ENCODE data around the gene FBXO47.
"Not testable (repeated sequence)": the region's sequence is repeated elsewhere in the genome, so short reads cannot be mapped to it uniquely, and the experiment has no call there.

Gene FBXO47

DNA sequence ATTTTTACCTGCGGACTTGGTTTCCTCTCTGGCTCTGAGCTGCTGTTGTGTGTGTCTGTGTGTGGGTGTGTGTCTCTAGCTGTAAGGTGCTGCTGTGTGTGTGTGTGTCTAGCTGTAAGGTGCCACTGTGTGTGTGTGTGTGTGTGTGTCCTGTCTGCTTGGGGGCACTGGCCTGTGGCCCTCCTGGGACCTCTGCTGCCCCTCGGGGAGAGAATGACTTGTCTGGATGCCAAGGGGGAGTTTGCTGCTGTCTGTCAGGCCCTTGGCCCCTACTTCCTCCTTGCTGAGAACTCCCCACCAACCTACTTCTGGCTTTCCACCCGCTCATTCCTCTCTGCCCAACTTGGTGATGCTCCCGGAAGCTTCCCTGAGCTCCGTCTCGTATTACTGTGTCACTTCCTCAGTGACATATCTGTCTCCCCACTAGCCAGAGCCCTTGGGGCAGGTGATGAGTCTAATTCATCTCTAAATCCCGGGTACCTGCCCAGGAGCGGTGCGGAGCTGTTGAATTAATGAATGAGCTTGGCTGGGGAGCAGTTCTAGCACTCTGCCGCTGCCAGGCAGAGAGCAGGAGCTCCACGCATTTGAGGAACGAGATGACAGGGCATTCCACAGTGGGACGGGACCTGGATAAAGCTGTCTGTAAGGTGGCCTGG is 45.3 kb downstream of the FBXO47 start:
- DNase-seq: no peak

DNA sequence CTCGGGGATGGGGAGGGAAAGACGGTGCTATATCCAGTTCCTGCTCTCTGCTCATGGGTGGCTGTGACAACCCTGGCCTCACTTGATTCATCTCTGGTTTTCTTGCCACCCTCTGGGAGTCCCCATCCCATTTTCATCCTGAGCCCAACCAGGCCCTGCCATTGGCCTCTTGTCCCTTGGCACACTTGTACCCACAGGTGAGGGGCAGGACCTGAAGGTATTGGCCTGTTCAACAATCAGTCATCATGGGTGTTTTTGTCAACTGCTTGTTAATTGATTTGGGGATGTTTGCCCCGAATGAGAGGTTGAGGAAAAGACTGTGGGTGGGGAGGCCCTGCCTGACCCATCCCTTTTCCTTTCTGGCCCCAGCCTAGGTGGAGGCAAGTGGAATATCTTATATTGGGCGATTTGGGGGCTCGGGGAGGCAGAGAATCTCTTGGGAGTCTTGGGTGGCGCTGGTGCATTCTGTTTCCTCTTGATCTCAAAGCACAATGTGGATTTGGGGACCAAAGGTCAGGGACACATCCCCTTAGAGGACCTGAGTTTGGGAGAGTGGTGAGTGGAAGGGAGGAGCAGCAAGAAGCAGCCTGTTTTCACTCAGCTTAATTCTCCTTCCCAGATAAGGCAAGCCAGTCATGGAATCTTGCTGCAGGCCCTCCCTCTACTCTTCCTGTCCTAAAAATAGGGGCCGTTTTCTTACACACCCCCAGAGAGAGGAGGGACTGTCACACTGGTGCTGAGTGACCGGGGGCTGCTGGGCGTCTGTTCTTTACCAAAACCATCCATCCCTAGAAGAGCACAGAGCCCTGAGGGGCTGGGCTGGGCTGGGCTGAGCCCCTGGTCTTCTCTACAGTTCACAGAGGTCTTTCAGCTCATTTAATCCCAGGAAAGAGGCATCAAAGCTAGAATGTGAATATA is 46.6 kb downstream of the FBXO47 start:
- no peak for DNase-seq

DNA sequence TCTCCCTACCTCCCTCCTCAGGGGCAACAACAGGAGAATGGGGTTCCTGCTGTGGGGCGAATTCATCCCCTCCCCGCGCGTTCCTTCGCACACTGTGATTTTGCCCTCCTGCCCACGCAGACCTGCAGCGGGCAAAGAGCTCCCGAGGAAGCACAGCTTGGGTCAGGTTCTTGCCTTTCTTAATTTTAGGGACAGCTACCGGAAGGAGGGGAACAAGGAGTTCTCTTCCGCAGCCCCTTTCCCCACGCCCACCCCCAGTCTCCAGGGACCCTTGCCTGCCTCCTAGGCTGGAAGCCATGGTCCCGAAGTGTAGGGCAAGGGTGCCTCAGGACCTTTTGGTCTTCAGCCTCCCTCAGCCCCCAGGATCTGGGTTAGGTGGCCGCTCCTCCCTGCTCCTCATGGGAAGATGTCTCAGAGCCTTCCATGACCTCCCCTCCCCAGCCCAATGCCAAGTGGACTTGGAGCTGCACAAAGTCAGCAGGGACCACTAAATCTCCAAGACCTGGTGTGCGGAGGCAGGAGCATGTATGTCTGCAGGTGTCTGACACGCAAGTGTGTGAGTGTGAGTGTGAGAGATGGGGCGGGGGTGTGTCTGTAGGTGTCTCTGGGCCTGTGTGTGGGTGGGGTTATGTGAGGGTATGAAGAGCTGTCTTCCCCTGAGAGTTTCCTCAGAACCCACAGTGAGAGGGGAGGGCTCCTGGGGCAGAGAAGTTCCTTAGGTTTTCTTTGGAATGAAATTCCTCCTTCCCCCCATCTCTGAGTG is 47.7 kb downstream of the FBXO47 start:
- DNase-seq: no peak

DNA sequence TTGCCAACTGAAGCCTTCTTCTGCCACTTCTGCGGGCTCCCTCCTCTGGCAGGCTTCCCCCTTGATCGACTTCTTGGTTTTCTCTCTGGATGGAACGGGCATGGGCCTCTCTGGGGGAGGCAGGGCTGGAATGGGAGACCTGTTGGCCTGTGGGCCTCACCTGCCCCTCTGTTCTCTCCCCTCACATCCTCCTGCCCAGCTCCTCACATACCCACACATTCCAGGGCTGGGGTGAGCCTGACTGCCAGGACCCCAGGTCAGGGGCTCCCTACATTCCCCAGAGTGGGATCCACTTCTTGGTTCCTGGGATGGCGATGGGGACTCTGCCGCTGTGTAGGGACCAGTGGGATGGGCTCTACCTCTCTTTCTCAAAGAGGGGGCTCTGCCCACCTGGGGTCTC is 48.3 kb downstream of the FBXO47 start:
- DNase-seq: no peak

DNA sequence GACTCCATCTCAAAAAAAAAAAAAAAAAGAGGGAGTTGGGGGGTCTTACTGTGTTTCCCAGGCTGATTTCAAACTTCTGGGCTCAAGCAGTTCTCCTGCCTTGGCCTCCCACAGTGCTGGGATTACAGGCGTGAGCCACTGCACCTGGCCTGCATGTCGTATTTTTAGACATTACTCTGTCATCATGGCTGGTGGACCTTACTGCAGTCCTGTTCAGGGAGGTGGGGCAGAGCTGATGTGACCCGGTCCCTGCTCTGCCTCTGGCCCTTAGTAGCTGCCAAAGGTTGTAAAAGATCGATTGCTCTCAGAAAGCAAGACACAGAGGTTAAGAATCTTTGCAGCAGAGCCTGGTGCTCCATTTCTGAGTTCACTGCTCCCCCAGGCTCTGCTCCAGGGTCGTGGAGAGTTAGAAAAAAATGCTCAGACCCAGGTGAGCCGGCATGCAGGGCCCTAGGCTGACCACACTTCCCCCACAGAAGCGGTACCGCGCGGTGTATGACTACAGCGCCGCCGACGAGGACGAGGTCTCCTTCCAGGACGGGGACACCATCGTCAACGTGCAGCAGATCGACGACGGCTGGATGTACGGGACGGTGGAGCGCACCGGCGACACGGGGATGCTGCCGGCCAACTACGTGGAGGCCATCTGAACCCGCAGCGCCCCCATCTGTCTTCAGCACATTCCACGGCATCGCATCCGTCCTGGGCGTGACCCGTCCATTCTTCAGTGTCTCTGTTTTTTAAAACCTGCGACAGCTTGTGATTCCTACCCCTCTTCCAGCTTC is 48.9 kb downstream of the FBXO47 start:
- DNase-seq: no peak

DNA sequence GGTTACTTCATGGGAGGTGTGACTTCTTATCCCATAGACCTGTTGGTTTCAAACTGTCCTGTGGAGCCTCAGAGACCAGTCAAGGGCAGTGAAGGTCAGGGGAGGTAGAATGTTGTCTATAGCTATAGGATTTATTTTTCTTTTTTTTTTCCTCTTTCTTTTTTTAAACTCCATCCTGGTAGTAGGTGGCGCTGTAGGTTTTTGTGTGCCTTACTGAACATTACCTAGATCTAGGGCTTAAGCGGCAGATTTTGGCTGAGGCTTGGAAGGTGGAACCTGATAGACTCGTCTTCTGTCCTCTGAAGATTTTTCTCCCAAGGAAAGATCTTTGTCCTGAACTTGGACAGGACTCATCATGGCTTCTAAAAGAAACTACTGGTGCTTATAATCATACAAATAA is 49.9 kb downstream of the FBXO47 start:
- DNase-seq: no peak

DNA sequence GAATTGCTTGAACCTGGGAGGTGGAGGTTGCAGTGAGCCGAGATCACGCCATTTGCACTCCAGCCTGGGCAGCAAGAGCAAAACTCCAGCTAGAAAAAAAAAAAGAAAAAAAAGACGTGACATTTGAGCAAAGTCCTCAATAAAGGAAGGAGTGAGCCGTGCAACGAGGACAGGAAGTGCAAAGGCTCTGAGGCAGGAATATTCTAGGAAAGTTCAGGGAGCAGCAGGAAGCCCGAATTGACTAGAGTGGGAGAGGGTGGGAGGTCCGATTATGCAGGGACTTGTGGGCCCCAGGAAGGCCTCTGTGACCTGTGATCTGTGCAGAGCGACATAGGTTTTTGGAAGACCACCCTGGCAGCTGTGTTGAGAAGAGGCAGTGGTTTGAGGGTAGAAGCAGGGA is 50.4 kb downstream of the FBXO47 start:
- no peak for DNase-seq

DNA sequence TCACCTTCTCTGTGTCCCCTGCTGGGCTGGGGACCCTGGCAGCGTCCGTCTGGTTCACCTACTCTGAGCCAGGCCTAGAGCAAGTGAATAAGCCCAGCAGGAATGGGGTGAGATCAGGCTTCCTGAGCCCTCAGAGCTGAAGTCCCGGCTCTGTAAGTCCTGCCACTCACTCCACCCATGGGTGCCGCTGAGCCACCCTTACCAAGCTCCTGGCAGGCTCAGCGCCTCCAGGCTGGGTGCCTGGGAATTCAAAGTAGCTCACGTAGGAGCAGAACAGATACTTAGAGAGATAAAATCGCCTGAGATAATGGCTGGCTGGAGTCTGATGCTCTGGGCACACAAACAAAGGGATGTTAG is 51.6 kb downstream of the FBXO47 start:
- DNase-seq: no peak

DNA sequence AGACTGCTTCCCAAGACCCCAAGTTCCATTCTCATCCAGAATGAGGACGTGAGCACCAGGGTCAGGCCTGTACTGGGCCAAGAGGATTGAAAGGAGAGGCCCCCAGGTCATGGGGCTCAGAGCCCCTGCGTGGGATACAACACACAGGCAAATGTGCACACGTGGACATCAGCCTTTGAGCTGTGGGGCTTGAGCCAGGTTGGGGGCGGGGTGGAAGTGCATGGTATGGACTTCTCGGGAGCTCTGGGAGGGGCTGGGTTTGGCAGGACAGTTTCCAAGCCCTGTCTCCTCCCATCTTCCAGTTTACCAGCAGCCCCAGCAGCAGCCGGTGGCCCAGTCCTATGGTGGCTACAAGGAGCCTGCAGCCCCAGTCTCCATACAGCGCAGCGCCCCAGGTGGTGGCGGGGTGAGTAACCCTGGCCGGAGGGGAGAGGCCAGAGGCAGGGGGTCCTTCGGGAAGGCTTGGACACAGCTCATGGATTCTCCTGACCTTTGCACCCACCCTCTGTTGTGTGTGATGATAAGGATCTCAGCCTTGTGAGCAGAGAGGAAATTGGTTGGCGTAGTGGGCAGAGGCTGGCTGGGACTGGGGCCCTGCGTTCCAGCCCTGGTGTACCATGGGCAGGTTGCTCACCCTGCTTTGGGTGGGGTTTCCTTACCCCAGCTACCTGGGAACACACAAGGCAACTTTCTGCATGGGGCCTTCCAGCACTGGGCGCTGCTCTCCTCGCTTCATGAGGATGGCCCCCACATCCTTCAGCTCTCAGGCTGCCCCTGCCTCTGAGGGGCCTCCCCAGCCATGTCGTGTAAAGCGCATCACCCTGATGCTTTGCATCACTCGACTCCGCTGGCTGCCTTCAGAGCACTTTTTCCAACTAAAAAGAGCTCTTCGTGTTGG is 52.2 kb downstream of the FBXO47 start:
- no peak for DNase-seq

DNA sequence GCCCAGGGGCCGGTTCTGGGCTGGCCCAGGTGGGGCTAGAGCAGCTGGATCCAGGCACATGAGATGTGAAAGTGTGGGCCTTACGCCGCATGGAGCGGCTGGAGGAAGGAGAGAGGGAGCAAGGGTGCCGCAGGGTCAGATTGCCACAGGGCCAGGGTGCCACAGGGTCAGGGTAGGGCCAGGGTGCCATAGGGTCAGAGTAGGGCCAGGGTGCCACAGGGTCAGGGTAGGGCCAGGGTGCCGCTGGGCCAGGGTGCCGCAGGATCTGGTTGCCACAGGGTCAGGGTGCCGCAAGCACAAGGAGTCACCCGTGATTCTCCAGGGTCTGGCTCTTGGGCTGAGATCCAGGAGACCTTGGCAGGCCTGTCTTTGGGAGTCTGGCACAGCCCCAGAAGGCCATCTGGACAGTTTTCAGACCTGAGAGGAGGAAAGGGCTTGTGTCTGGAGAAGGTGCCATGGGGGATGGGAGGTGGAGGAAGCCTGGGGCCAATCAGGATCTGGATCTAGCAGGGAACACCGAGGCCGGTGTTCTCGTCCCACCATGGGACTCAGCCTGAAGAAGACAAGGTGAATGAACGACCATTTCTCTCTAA is 54.9 kb downstream of the FBXO47 start:
- peak; percentile 17 for DNase-seq

DNA sequence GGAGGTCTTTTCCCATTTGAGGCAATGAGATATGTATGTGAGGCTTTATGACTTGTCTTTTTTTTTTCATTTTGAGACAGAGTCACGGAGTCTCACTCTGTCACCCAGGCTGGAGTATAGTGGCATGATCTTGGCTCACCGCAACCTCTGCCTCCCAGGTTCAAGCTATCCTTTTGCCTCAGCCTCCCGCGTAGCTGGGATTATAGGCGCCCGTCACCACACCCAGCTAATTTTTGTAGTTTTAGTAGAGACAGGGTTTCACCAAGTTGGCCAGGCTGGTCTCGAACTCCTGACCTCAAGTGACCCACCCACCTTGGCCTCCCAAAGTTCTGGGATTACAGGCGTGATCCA is 55.5 kb downstream of the FBXO47 start:
- not testable (repeated sequence) for DNase-seq

DNA sequence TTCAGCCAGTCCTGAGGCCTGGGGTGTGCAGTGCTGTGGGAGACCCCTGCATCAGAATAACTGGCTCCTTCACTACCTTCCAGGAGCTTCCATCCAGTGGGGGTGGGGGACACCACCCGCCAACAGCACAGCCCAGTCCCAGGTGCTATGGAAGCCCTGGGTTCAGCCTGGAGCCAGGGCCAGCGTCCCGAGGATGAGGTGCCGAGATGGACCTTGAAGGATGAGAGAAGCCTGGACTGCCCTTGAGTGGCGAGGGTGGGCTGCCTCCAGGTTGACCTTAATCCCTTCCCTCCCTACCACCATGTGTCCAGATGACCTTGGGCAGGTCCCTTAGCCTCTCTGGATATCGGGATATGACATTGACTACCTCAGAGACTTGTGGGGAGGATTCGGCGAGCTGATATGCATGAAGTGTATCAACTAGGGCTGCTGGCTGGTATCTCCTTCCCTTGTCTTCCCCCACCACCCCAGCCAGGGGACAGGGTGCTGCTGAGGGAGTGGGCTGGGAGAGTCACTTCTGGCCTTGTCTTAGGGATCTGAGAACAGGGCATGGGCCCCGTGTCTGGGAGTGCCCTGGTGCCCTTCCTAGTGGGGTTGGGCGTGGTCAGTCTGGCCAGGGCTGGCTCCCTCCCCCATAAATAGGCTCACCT is 56.0 kb downstream of the FBXO47 start:
- DNase-seq: peak; percentile 23

DNA sequence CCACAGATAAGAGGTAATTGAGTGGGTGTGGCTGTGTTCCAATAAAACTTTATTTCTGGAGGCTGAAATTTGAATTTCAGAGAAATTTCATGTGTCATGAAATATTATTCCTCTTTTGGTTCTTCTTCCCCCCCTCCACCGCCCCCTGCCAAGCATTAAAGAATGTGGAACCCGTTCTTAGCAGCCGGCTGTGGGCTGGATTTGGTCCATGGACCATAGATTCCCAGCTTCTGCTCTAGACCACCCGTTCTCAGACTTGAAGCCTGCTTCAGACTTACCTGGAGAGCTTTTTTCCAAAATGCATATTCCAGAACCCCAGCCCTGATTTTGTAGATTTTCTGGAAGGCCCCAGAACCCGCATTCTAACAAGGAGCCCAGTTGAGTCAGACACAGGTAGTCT is 56.9 kb downstream of the FBXO47 start:
- no peak for DNase-seq

DNA sequence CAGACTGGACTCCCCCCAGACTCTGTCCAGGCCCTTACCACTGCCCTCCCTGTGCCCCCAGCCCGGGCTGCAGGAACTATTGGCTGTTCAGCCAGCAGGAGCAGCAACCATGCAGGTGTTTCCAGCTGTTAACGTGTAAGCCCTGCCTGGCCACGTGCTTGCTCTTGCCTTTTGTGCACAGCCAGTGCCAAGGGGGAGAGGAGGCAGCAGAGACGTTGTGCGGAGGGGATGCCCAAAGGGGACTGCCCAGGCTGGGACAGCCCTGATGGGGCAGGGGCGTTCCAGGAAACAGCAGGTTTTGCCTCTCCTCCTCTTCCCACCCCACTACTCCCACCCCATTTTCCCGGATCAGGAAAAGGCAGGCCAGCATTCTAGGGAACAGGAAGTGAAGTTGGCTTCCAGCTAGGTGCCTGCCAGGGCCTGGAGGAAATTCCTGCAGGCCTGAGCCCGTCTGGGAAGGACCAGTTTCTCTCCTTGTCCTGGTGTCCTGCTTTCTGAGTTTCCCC is 58.5 kb downstream of the FBXO47 start:
- DNase-seq: no peak

DNA sequence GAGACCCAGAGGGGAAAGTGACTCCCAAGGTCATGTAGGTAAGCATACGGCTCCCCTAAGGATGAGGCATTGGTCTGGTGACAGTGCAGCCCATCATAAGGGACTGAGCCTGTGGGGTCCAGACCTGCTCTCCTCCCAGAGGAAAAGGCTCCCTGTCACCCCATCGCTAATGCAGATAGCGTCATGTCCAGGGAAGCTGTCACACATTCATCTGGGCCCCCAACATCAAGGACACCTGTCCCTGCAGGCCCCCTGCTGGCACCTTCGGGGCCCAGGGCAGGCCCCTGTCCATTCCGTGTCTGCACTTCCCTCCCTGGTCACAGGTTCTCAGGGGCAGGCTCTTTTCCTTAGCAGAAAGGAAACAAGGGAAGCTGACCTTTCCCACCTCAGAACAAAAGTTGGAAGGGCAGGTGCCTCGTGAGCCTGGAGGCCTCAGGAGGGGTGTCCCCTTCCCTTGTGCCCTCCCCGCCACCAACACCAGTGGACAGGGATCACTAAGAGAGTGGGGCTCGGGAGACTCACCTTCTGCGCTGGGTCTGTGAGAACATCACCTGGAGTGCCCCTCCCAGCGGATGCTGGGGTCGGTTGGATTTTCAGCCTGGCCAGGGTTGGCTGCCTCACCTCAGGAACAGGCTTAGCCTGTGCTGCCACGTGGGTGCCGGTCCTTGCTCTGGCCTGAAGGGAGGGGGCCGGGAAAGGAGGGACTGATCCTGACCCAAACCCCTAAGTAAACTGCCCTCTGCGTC is 59.1 kb downstream of the FBXO47 start:
- no peak for DNase-seq

DNA sequence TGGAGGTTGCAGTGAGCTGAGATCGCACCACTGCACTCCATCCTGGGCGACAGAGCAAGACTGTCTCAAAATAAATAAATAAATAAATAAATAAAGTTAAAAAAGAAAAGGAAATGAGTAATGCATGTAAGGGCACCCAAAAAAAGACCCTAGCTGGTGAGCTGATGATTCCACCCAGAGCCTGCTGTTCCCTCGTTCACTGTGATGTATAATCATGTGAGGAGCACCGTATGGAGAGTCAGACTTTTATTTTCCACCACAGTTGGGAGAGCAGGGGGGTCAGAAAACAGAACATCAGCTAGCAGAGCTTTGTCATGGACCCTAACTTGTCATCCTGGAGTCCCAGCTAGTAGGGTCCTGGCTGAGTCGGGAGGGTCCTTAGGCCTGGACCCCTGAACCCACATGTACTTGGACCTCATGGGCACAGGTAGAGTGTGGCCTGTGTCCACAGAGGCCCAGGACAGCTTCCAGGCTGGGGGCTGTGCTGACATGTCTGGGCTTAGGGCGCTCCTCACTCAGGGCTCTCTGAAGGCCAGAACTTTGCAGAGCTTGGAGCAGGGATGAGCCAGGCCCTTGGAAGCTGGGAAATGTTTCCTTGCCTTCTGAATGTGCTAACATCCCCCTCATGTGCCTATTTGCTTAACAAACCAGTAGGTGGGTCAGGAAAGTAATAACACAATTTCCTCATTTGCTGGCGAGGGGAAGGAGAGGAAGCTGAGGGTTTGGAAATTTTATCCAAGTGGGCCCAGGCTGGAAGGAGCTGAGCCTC is 60.6 kb downstream of the FBXO47 start:
- DNase-seq: no peak

DNA sequence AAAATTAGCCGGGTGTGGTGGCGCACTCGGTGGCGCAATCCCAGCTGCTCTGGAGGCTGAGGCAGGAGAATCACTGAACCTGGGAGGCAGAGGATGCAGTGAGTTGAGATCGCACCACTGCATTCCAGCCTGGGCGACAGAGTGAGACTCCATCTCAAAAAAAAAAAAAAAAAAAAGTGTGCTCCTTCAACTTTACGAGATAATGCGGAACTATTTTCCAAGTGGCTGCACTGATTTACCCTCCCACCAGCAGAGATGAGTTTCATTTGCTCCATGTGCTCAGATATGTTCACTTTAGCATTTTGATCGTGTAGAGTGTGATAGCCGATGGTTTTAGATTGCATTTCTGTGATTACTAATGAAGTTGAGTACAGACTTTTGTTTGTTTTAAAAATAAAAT is 61.8 kb downstream of the FBXO47 start:
- DNase-seq: no peak

DNA sequence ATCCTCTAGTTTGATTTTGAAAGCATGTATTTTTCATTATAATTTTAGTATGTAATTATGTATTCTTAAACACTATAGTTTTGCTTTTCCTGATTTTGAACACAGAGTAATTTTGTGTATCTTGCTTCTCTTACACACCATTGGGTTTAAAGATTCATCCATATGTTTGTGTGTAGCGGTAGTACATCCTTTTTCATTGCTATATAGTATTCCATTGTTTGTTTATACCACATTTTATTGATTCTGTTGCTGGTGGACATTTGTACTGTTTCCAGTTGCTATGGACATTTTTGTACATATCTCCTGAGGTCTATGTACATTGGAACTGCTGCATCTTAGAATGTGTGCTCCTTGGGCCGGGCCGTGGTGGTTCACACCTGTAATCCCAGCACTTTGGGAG is 62.3 kb downstream of the FBXO47 start:
- DNase-seq: no peak

DNA sequence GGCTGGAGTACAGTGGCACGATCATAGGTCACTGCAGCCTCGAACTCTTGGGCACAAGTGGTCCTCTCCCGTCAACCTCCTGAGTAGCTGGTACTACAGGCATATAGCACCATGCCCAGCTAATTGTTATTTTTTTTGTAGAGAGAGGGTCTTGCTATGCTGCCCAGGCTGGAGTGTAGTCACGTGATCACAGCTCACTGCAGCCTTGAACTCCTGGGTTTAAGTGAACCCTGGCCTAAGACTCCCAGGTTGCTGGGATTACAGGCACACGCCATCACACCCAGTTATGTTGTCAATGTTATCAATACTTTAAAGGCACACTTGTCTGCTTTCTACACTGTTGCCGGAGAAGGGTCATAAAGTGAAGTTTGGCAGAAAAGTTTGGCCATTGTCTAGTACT is 63.8 kb downstream of the FBXO47 start:
- no peak for DNase-seq

Data from activated CD4-positive, CD25-positive, alpha-beta regulatory T cell treated with anti-CD3 and anti-CD28 coated beads, Interleukin-2, amount 50 U/mL, for 72 hours (primary cell).